GM12878 (cell line): ENCODE data around the gene CGGBP1. TPM values are rescaled to one million over a fixed set of nuclear protein-coding genes. Genes with fewer than 3 reads are reported as not detected.

ENCODE experiments used
- ATAC-seq: fragments of 200-7000 bp; cut with Tn5 transposase; 3 replicates; pipeline ENCODE4 v1.9.1; 2020; ENCODE audit warnings: mild to moderate bottlenecking, moderate library complexity
- BruUV-seq: library from RNA; stranded (reverse); fragments of 400-500 nt; replicated peaks from 2 replicates; lab custom pipeline; 2021; lab: Mats Ljungman, UMichigan
- CTCF ChIA-PET: fragments of 300-600 bp; sonication (Branson Sonifier 250); formaldehyde crosslinking; extraction: SDS; loops from one replicate; lab custom pipeline; 2021; ENCODE audit warnings: inconsistent platforms; lab: Yijun Ruan, JAX
- POLR2A ChIA-PET: fragments of 350-600 bp; formaldehyde crosslinking; extraction: SDS; loops from one replicate; lab custom pipeline; 2021; ENCODE audit warnings: inconsistent platforms; lab: Charles Lee
- RAD21 ChIA-PET: fragments of 300-600 bp; sonication (Branson Sonifier 250); formaldehyde crosslinking; loops from one replicate; lab custom pipeline; 2023; ENCODE audit warnings: antibody characterized with exemption; ENCODE audit not compliant: unreplicated experiment; lab: Charles Lee
- SMC1A ChIA-PET: fragments of 300-600 bp; sonication (Branson Sonifier 250); formaldehyde crosslinking; loops from one replicate; lab custom pipeline; 2023; ENCODE audit not compliant: unreplicated experiment, uncharacterized antibody; lab: Charles Lee
- DNase-seq: peaks from one replicate; pipeline ENCODE4 v3.0.0-alpha.2; 2011; ENCODE audit warnings: low read depth, low spot score
- FAIRE-seq: peaks from 3 replicates; lab custom pipeline; 2011; peaks lifted over from hg19 to GRCh38; lab: Jason Lieb, UNC
- H2AFZ ChIP-seq: 2 replicates; pipeline ENCODE4 v1.6.0; 2011; ENCODE audit warnings: low read depth, low read length, control low read depth; ENCODE audit not compliant: control insufficient read depth
- H3K27ac ChIP-seq: 2 replicates; pipeline ENCODE4 v1.5.1; 2011; ENCODE audit warnings: control low read depth; ENCODE audit not compliant: control insufficient read depth, insufficient read depth
- H3K27me3 ChIP-seq, 2 experiments: replicated peaks in 1 of 2; 2 replicates each; pipeline versions ENCODE4 v1.6.0 to v1.6.1; 2011; ENCODE audit warnings: low read length in 1 of 2; ENCODE audit not compliant: control insufficient read depth in 2 of 2, insufficient read depth in 2 of 2
- H3K36me3 ChIP-seq, 2 experiments: 2 replicates each; pipeline ENCODE4 v1.5.1; 2011; ENCODE audit warnings: low read length in 1 of 2; ENCODE audit not compliant: control insufficient read depth in 2 of 2, insufficient read depth in 2 of 2
- H3K4me1 ChIP-seq: 2 replicates; pipeline ENCODE4 v1.6.1; 2011; ENCODE audit warnings: mild to moderate bottlenecking, low read length, moderate library complexity, mixed read lengths; ENCODE audit not compliant: control insufficient read depth, insufficient read depth
- H3K4me2 ChIP-seq: 2 replicates; pipeline ENCODE4 v1.6.0; 2011; ENCODE audit warnings: control low read depth; ENCODE audit not compliant: control insufficient read depth, insufficient read depth
- H3K4me3 ChIP-seq: fragments of 200-600 bp; sonication (generic); 2 replicates; pipeline ENCODE4 v1.5.1; 2016
- H3K79me2 ChIP-seq: 2 replicates; pipeline ENCODE4 v1.6.0; 2011; ENCODE audit warnings: low read length; ENCODE audit not compliant: control insufficient read depth, insufficient read depth
- H3K9ac ChIP-seq: 2 replicates; pipeline ENCODE4 v1.8.0; 2011; ENCODE audit warnings: low read length, control low read depth, mixed read lengths; ENCODE audit not compliant: control insufficient read depth, insufficient read depth
- H3K9me3 ChIP-seq: replicated peaks from 3 replicates; pipeline ENCODE4 v1.5.1; 2011; ENCODE audit warnings: mild to moderate bottlenecking, low read length; ENCODE audit not compliant: control insufficient read depth, insufficient read depth
- H4K20me1 ChIP-seq: 2 replicates; pipeline ENCODE4 v1.6.0; 2011; ENCODE audit not compliant: control insufficient read depth, insufficient read depth
- HCFC1 ChIP-seq: fragments of 150-350 bp; IDR thresholded peaks from 2 replicates; pipeline ENCODE4 v1.6.1; 2014; ENCODE audit warnings: low read length
- IRF5 ChIP-seq: fragments of 450-650 bp; IDR thresholded peaks from 2 replicates; pipeline ENCODE4 v1.6.1; 2017; ENCODE audit warnings: borderline replicate concordance
- KAT2A ChIP-seq: conservative IDR thresholded peaks from 2 replicates; pipeline ENCODE4 v1.6.1; 2011; ENCODE audit warnings: low read depth, low read length; ENCODE audit not compliant: control insufficient read depth
- NFYB ChIP-seq: IDR thresholded peaks from 2 replicates; pipeline ENCODE4 v1.6.1; 2011; ENCODE audit warnings: low read depth, mild to moderate bottlenecking, low read length, improper control_type of control experiment, moderate library complexity; ENCODE audit not compliant: insufficient read depth
- PAX8 ChIP-seq: fragments of 450-650 bp; IDR thresholded peaks from 2 replicates; pipeline ENCODE4 v1.6.1; 2017; ENCODE audit warnings: mild to moderate bottlenecking, moderate library complexity
- PML ChIP-seq: IDR thresholded peaks from 2 replicates; pipeline ENCODE4 v1.6.1; 2012; ENCODE audit warnings: low read length, inconsistent platforms
- POU2F2 ChIP-seq: IDR thresholded peaks from 3 replicates; pipeline ENCODE4 v1.6.1; 2011; ENCODE audit warnings: low read depth, mild to moderate bottlenecking, low read length, borderline replicate concordance
- RAD51 ChIP-seq: fragments of 450-650 bp; IDR thresholded peaks from 2 replicates; pipeline ENCODE4 v1.6.1; 2016; ENCODE audit warnings: moderate library complexity, mild to moderate bottlenecking, inconsistent platforms
- TCF3 ChIP-seq: IDR thresholded peaks from 2 replicates; pipeline ENCODE4 v1.6.1; 2012; ENCODE audit warnings: low read depth, mild to moderate bottlenecking, low read length, borderline replicate concordance; ENCODE audit not compliant: insufficient read depth
- YBX1 ChIP-seq: fragments of 450-650 bp; IDR thresholded peaks from 2 replicates; pipeline ENCODE4 v1.6.1; 2016; ENCODE audit warnings: antibody characterized with exemption
- in situ Hi-C: fragments of 300-500 bp; cut with MboI; formaldehyde crosslinking; loops from 9 replicates; pipeline ENCODE4 v1.14.3; 2018; ENCODE audit warnings: mixed read lengths
- intact Hi-C: fragments of 100-400 bp; cut with micrococcal nuclease; formaldehyde crosslinking; loops from one replicate; pipeline ENCODE4 v1.14.2; 2022; ENCODE audit not compliant: unreplicated experiment
- polyA plus RNA-seq, 11 experiments: library from polyadenylated mRNA; depleted of rRNA in 4 of 11; unstranded in 6 of 11; stranded (reverse) in 5 of 11; fragments of >200 nt; fragmentation: Nextera tagmentation in 4 of 11; fragmentation: Illumina TruSeq in 1 of 11; extraction: Ambion mirVana in 4 of 11; extraction: Trizol in 1 of 11; gene quantifications; 1 replicate in 1 of 11; 2 replicates in 10 of 11; pipeline versions ENCODE4 v1.2.1 to v1.2.3, GENCODE V29; 2011 to 2016; ENCODE audit warnings: inconsistent platforms in 2 of 11, missing spikeins in 2 of 11, low read depth in 1 of 11
- total RNA-seq, 4 experiments: library from RNA; depleted of rRNA in 3 of 4; stranded (reverse); fragments of >200 nt in 3 of 4; fragmentation: Illumina TruSeq in 1 of 4; extraction: Trizol in 1 of 4; gene quantifications; 2 replicates each; pipeline versions ENCODE4 v1.2.1 to v1.2.3, GENCODE V29; 2013 to 2021
- TF ChIP-seq, protein P1 (sequence below): fragments of 450-650 bp; IDR thresholded peaks from 2 replicates; pipeline ENCODE4 v1.6.1; 2018; ENCODE audit warnings: borderline replicate concordance, mild to moderate bottlenecking; ENCODE audit not compliant: partially characterized antibody

Gene CGGBP1
- total and polyA plus RNA-seq, 10 of the 15 experiments (the other 5 are each of a cell fraction or from before 2014, with no cell fraction given): 27.8 to 75.8 (median 50.4) TPM

DNA sequence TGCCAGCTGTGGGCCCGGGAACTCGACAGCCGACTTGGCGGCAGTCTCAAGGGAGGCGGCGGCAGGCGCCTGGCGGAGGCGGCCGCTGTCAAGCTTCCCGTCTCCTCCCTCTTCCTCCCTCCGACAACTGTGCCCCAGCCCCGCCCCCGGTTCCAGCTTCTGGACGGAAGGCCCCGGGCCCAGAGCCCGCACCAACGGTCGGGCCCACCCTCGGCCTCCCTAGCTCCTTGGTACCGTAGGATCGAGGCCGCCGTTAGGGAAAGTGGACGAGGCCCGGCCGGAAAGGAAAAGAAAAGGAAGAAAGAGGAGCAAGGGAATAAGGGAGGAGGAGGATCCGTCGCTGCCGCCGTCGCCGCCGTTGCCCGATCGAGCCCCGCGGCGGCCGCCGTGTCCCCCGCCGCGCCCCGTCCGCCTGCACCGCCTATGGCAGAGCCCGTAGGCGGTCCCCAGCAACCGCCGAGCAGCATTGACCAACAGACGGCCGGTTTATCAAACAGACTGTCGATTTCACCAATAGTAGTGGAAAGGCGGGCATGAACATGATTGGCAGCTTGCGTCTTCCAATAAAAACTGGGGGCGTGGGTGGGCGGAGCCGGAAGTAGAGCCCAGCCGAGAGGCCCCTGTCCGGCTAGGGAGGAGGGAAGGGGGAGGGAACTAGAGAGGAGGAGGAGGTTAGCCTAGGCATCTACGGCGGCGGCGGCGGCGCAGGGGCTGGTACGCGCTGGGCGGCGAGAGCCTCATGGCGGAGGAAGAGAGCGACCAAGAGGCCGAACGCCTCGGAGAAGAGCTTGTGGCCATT is at the start of gene CGGBP1, which contains the start of gene ZNF654 (continued):
- TF ChIP-seq, protein P1, sequence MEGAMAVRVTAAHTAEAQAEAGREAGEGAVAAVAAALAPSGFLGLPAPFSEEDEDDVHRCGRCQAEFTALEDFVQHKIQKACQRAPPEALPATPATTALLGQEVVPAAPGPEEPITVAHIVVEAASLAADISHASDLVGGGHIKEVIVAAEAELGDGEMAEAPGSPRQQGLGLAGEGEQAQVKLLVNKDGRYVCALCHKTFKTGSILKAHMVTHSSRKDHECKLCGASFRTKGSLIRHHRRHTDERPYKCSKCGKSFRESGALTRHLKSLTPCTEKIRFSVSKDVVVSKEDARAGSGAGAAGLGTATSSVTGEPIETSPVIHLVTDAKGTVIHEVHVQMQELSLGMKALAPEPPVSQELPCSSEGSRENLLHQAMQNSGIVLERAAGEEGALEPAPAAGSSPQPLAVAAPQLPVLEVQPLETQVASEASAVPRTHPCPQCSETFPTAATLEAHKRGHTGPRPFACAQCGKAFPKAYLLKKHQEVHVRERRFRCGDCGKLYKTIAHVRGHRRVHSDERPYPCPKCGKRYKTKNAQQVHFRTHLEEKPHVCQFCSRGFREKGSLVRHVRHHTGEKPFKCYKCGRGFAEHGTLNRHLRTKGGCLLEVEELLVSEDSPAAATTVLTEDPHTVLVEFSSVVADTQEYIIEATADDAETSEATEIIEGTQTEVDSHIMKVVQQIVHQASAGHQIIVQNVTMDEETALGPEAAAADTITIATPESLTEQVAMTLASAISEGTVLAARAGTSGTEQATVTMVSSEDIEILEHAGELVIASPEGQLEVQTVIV: peak; percentile 93
- TF ChIP-seq PAX8 (no peak), KAT2A (no peak), POU2F2 (peak; percentile 38; the same call in 1 of the 3 replicates), HCFC1 (peak; percentile 52), IRF5 (no peak)

DNA sequence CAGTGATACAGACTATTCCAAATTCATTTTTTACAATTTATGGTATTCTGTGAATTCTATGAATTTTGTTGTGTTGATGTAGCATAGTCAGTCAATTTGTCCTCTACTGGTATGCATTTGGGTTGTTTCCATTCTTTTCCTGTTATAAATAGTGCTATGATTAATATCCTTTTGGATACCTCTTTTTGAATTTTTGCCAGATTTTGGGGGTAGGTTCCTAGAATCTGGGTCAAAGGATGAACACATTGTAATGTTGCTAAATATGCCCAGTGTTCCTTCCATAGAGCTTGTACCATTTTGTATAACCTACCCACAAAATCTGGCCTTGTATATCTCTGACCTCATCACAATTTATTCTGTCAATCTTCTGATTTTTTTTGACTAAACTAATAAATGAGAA is 46.5 kb upstream of the CGGBP1 start:
- intact Hi-C loops: no loop called here

More for the DNA sequence above, 46.5 kb upstream of the CGGBP1 start:
- ChIA-PET RAD21 (no interaction called here), SMC1A (interaction anchor here (1.0 to 2.4 kb wide), 2 partner anchors 15 to 18 kb away, joined by 3 to 10 read pairs; no protein-coding TSS in a partner anchor)
- no TSS peak for BruUV-seq
- TF ChIP-seq RAD51 (no peak), TCF3 (no peak), YBX1 (no peak), NFYB (no peak), PML (no peak)
- TF ChIP-seq, all 136 proteins: peak for 0
- FAIRE-seq: no peak
- peaks cover 0 to 5% of the 10 kb centered on the region in 2 experiments; a peak in 1 of 4 replicates for H3K36me3 ChIP-seq
- ChIA-PET CTCF (interaction anchor here (3.5 kb wide), 1 partner anchor 8 kb away, joined by 21 read pairs; no protein-coding TSS in a partner anchor), POLR2A (no interaction called here)
- no peak overlapping the region for H3K27ac ChIP-seq
- no peak for ATAC-seq
- no peaks in the 10 kb centered on the region for H3K27me3 ChIP-seq
- peaks cover 2% of the 10 kb centered on the region for H3K79me2 ChIP-seq
- H3K4me2 ChIP-seq: no peak overlapping the region
- no peak for DNase-seq
- H3K4me3 ChIP-seq: no peak overlapping the region
- H2AFZ ChIP-seq: no peak overlapping the region
- no peaks in the 10 kb centered on the region for H4K20me1 ChIP-seq
- H3K9ac ChIP-seq: no peak overlapping the region
- H3K9me3 ChIP-seq: no peaks in the 10 kb centered on the region; the same call in 1 of the 3 replicates
- in situ Hi-C loops: no loop called here
- H3K4me1 ChIP-seq: no peaks in the 10 kb centered on the region
